ENCODE measurements around the gene SH2D1B. TPM values are rescaled to one million over a fixed set of nuclear protein-coding genes. Genes with fewer than 3 reads are reported as not detected.

Gene SH2D1B
- total RNA-seq, 2 donors from 2014 or later = not detected

GRCh38 chr1:162366671-162367070 is 45.3 kb downstream of the SH2D1B start:
- no peak overlapping the region for H3K27ac Mint-ChIP-seq
- Histone ChIP-seq H3K36me3 (ENCODE audit: control insufficient read depth, insufficient read depth, low read length) (no peaks in the 10 kb centered on the region), H3K9ac (ENCODE audit: extremely low read depth, low read length, poor library complexity, severe bottlenecking) (no peak overlapping the region), H3K9me3 (ENCODE audit: control insufficient read depth, low read length) (no peaks in the 10 kb centered on the region), H3K27ac (ENCODE audit: low read depth, low read length) (no peak overlapping the region), H3K27me3 (ENCODE audit: control insufficient read depth, insufficient read depth, low read length, poor library complexity, severe bottlenecking) (peaks cover 4% of the 10 kb centered on the region), H3K4me3 (ENCODE audit: low read length) (no peak overlapping the region), H3K4me1 (ENCODE audit: control insufficient read depth, insufficient read depth, low read length) (no peaks in the 10 kb centered on the region)
- no peaks in the 10 kb centered on the region for H3K9me3 Mint-ChIP-seq
- no peaks in the 10 kb centered on the region for H3K36me3 Mint-ChIP-seq (ENCODE audit: low read depth)
- DNase-seq = no peak
- TF ChIP-seq CTCF (conservative IDR thresholded peaks at IDR 0.05) = no peak
- H3K27me3 Mint-ChIP-seq (ENCODE audit: insufficient read depth) = peaks cover 7% of the 10 kb centered on the region
- no peaks in the 10 kb centered on the region for H3K4me1 Mint-ChIP-seq
- WGBS, 2 experiments (ENCODE audit: insufficient coverage in 1 of 2, insufficient read length in 1 of 2) = 95 to 100% methylated on average over 4 to 9 of the region's 9 CpGs
- H3K4me3 Mint-ChIP-seq = no peak overlapping the region

GRCh38 chr1:162366149-162366548 is 45.8 kb downstream of the SH2D1B start:
- Histone ChIP-seq H3K9me3 (ENCODE audit: control insufficient read depth, low read length) (no peaks in the 10 kb centered on the region), H3K4me3 (ENCODE audit: low read length) (no peak overlapping the region), H3K27me3 (ENCODE audit: control insufficient read depth, insufficient read depth, low read length, poor library complexity, severe bottlenecking) (no peaks in the 10 kb centered on the region), H3K36me3 (ENCODE audit: control insufficient read depth, insufficient read depth, low read length) (no peaks in the 10 kb centered on the region), H3K4me1 (ENCODE audit: control insufficient read depth, insufficient read depth, low read length) (no peaks in the 10 kb centered on the region), H3K27ac (ENCODE audit: low read depth, low read length) (no peak overlapping the region), H3K9ac (ENCODE audit: extremely low read depth, low read length, poor library complexity, severe bottlenecking) (no peak overlapping the region)
- Mint-ChIP-seq H3K9me3 (no peaks in the 10 kb centered on the region), H3K4me3 (no peak overlapping the region), H3K27ac (no peak overlapping the region), H3K4me1 (no peaks in the 10 kb centered on the region), H3K27me3 (ENCODE audit: insufficient read depth) (peaks cover 4% of the 10 kb centered on the region), H3K36me3 (ENCODE audit: low read depth) (no peaks in the 10 kb centered on the region)
- TF ChIP-seq CTCF (conservative IDR thresholded peaks at IDR 0.05) = no peak
- WGBS, 2 experiments (ENCODE audit: insufficient coverage in 1 of 2, insufficient read length in 1 of 2) = 70 to 71% methylated on average over 4 of the region's 4 CpGs
- no peak for DNase-seq

GRCh38 chr1:162365284-162366020 is 46.5 kb downstream of the SH2D1B start:
- Mint-ChIP-seq H3K27me3 (ENCODE audit: insufficient read depth) (peaks cover 1% of the 10 kb centered on the region), H3K9me3 (no peaks in the 10 kb centered on the region), H3K4me3 (no peak overlapping the region), H3K36me3 (ENCODE audit: low read depth) (no peaks in the 10 kb centered on the region), H3K4me1 (no peaks in the 10 kb centered on the region), H3K27ac (no peak overlapping the region)
- Histone ChIP-seq H3K4me1 (ENCODE audit: control insufficient read depth, insufficient read depth, low read length) (no peaks in the 10 kb centered on the region), H3K27me3 (ENCODE audit: control insufficient read depth, insufficient read depth, low read length, poor library complexity, severe bottlenecking) (no peaks in the 10 kb centered on the region), H3K4me3 (ENCODE audit: low read length) (no peak overlapping the region), H3K27ac (ENCODE audit: low read depth, low read length) (no peak overlapping the region), H3K9ac (ENCODE audit: extremely low read depth, low read length, poor library complexity, severe bottlenecking) (no peak overlapping the region), H3K36me3 (ENCODE audit: control insufficient read depth, insufficient read depth, low read length) (no peaks in the 10 kb centered on the region), H3K9me3 (ENCODE audit: control insufficient read depth, low read length) (no peaks in the 10 kb centered on the region)
- WGBS, 2 experiments (ENCODE audit: insufficient coverage in 1 of 2, insufficient read length in 1 of 2) = 95% methylated on average over 5 to 10 of the region's 10 CpGs
- TF ChIP-seq CTCF (conservative IDR thresholded peaks at IDR 0.05) = no peak
- DNase-seq = no peak
